ENCODE measurements around the gene UCK1.

The UCK1 gene

GRCh38 chr9:131530920-131531832 lies at the start of gene UCK1:
UCK1 (minus strand) TSS chr9:131531263; CDS start chr9:131531174, 89 bp downstream.
- peak; percentile 79 to 83 for DNase-seq

- no peak for DNase-seq
Measured at GRCh38 chr9:131580358-131580757, 49.3 kb upstream of the UCK1 start.

GRCh38 chr9:131579789-131580211 lies 48.7 kb upstream of the UCK1 start:
- DNase-seq: no peak

- peak; percentile 52 to 62 for DNase-seq
Measured at GRCh38 chr9:131578731-131579504, 47.9 kb upstream of the UCK1 start.

- no peak for DNase-seq
Measured at GRCh38 chr9:131578021-131578420, 47.0 kb upstream of the UCK1 start.

GRCh38 chr9:131577005-131578000 lies 46.2 kb upstream of the UCK1 start:
- no peak for DNase-seq

- DNase-seq: no peak
Measured at GRCh38 chr9:131575946-131576853, 45.1 kb upstream of the UCK1 start.

GRCh38 chr9:131574730-131575640 lies 43.9 kb upstream of the UCK1 start:
- DNase-seq: no peak

GRCh38 chr9:131567910-131568309 lies 36.8 kb upstream of the UCK1 start:
- no peak for DNase-seq

GRCh38 chr9:131566158-131566557 lies 35.1 kb upstream of the UCK1 start:
- no peak for DNase-seq

GRCh38 chr9:131565369-131565768 lies 34.3 kb upstream of the UCK1 start:
- no peak for DNase-seq

GRCh38 chr9:131562032-131562959 lies 31.2 kb upstream of the UCK1 start:
- DNase-seq: no peak

GRCh38 chr9:131559421-131560000 lies 28.4 kb upstream of the UCK1 start:
- DNase-seq: no peak

- no peak for DNase-seq
Measured at GRCh38 chr9:131557855-131558548, 26.9 kb upstream of the UCK1 start.

GRCh38 chr9:131555841-131556673 lies 25.0 kb upstream of the UCK1 start:
- no peak for DNase-seq

GRCh38 chr9:131554843-131555351 lies 23.8 kb upstream of the UCK1 start:
- no peak for DNase-seq
